Measurements from ENCODE around the gene EFCAB14.

DNA sequence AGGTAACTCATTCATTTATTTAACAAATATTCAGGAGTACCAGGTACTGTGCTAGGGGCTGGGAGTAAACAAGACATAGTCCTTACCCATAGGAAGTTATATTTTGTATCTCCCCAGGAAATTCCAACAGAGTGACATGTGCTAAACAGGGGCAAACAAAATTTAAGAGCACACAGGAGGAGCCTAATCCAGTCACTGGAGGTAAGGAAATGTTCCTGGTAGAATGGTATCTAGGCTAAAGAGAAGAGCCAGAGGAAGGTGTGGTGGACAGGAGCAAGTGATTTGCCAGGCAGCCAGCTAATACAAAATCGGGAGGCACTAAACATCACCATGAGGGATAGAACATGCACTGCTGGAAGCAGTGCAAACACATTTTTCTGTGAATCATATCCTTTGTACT, 36.9 kb downstream of the EFCAB14 start:
- TF ChIP-seq POLR2AphosphoS5 (IDR thresholded peaks at IDR 0.05; ENCODE audit: low read depth, low read length): no peak
- TF ChIP-seq TAF1 (IDR thresholded peaks at IDR 0.05; ENCODE audit: borderline replicate concordance, insufficient read depth, low read length): no peak
- TF ChIP-seq SIN3A (IDR thresholded peaks at IDR 0.05; ENCODE audit: borderline replicate concordance, insufficient read depth, low read length): no peak

Measured in PFSK-1 (cell line).